Tibial nerve (tissue), 4 donors: Measurements from ENCODE around the gene BDKRB2.

Experiments
- EP300 ChIP-seq, 2 donors: sonication (generic); formaldehyde crosslinking; IDR thresholded peaks; one replicate each; pipeline ENCODE4 v1.6.1; 2017; ENCODE audit warnings: antibody characterized with exemption in 2 of 2, mild to moderate bottlenecking in 1 of 2
- POLR2A ChIP-seq, 2 donors: fragments of 450-650 bp; IDR thresholded peaks; one replicate each; pipeline ENCODE4 v1.6.1; 2017; ENCODE audit warnings: antibody characterized with exemption in 2 of 2, mild to moderate bottlenecking in 2 of 2, moderate library complexity in 2 of 2
- TF ChIP-seq, protein P1 (sequence below), 5 experiments: fragments of 200-600 bp in 3 of 5; fragments of 450-650 bp in 2 of 5; sonication (generic) in 3 of 5; IDR thresholded peaks; one replicate each; pipeline ENCODE4 v1.5.1; 2016 to 2019; ENCODE audit warnings: antibody characterized with exemption in 5 of 5, mild to moderate bottlenecking in 3 of 5, moderate library complexity in 2 of 5

DNA sequence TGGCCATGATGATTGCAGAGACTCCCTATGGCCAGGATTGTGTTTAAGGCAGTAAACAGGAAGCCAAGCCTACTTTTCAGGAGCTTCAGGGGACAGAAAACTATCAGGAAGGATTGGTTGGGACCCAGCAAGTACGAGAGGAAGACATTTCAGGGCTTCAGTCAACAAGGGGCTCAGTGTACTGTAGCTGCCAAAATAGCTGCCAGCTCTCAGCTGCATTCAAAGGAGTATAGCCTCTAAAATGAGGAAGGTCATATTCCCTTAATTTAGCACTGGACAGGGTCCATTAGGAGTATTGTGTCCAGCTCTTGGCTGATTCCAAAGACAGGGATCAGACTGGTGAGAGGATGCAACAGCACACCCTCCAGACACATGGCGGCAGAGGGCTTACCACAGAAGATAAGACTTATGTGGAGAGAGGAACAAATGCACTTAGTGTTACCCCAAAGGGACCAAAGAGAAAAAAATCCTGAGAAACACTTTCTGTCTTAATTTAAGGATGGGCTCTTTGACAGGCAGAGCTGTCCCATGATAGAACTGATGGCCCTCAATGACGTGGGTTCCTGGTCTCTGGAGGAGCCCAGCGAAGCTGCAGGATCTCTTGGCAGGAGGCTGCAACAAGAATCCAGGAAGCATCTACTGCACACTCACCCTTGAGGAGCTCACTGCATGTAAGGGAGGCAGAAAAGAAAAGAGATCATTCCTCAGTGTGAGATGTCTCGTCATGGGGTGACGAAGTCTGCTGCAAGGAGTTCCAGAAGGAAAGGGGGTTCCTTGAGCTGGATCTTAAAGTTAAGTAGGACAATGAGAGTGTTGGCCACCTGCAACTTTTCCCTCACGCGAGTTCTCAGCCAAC lies 66.2 kb downstream of the BDKRB2 start:
- TF ChIP-seq, protein P1, sequence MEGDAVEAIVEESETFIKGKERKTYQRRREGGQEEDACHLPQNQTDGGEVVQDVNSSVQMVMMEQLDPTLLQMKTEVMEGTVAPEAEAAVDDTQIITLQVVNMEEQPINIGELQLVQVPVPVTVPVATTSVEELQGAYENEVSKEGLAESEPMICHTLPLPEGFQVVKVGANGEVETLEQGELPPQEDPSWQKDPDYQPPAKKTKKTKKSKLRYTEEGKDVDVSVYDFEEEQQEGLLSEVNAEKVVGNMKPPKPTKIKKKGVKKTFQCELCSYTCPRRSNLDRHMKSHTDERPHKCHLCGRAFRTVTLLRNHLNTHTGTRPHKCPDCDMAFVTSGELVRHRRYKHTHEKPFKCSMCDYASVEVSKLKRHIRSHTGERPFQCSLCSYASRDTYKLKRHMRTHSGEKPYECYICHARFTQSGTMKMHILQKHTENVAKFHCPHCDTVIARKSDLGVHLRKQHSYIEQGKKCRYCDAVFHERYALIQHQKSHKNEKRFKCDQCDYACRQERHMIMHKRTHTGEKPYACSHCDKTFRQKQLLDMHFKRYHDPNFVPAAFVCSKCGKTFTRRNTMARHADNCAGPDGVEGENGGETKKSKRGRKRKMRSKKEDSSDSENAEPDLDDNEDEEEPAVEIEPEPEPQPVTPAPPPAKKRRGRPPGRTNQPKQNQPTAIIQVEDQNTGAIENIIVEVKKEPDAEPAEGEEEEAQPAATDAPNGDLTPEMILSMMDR (IDR thresholded peaks at IDR 0.05) = no peak
- TF ChIP-seq POLR2A (IDR thresholded peaks at IDR 0.05) (no peak), EP300 (IDR thresholded peaks at IDR 0.05) (no peak)
